22Rv1 (cell line): ENCODE measurements around the gene CC2D2B.

ENCODE experiments used
- ZFX ChIP-seq: fragments of 450-650 bp; IDR thresholded peaks from 2 replicates; pipeline ENCODE4 v1.6.1; 2017; ENCODE audit warnings: antibody characterized with exemption, borderline replicate concordance
- TF ChIP-seq, protein P1 (sequence below): fragments of 450-650 bp; IDR thresholded peaks from 2 replicates; pipeline ENCODE4 v1.5.1; 2017; ENCODE audit warnings: mild to moderate bottlenecking

DNA sequence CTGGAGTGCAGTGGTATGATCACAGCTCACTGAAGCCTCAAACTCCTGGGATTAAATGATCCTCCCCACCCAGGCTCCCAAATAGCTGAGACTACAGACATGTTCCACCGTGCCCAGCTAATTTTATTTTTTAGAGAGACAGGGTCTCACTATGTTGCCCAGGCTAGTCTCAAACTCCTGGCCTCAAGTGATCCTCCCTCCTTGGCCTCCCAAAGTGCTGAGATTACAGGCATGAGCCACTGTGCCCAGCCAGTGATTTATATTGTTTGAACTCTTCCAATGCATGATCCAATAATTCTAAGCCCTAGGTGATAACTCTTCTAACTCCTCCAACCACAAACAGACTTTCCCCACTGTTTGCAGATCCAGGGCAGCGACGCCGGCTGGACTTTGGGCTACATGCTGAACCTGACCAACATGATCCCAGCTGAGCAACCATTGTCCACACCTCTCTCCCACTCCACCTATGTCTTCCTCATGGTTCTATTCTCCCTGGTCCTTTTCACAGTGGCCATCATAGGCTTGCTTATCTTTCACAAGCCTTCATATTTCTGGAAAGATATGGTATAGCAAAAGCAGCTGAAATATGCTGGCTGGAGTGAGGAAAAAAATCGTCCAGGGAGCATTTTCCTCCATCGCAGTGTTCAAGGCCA is 41.8 kb upstream of the CC2D2B start:
- TF ChIP-seq, protein P1, sequence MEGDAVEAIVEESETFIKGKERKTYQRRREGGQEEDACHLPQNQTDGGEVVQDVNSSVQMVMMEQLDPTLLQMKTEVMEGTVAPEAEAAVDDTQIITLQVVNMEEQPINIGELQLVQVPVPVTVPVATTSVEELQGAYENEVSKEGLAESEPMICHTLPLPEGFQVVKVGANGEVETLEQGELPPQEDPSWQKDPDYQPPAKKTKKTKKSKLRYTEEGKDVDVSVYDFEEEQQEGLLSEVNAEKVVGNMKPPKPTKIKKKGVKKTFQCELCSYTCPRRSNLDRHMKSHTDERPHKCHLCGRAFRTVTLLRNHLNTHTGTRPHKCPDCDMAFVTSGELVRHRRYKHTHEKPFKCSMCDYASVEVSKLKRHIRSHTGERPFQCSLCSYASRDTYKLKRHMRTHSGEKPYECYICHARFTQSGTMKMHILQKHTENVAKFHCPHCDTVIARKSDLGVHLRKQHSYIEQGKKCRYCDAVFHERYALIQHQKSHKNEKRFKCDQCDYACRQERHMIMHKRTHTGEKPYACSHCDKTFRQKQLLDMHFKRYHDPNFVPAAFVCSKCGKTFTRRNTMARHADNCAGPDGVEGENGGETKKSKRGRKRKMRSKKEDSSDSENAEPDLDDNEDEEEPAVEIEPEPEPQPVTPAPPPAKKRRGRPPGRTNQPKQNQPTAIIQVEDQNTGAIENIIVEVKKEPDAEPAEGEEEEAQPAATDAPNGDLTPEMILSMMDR = no peak
- no peak for TF ChIP-seq ZFX
